HG02759 (cell line): ENCODE data around the gene CLDN19.
"Not testable (repeated sequence)": the region's sequence is repeated elsewhere in the genome, so short reads cannot be mapped to it uniquely, and the experiment has no call there.

ENCODE experiments used
- ATAC-seq: cut with Tn5 transposase; IDR thresholded peaks from one replicate; pipeline ENCODE4 v1.9.1; 2021; ENCODE audit warnings: mild to moderate bottlenecking, moderate library complexity; ENCODE audit not compliant: unreplicated experiment

Gene CLDN19

GRCh38 chr1:42761567-42761966 is 21.5 kb upstream of the CLDN19 start:
- no peak for ATAC-seq

GRCh38 chr1:42759114-42759513 is 19.1 kb upstream of the CLDN19 start:
- ATAC-seq: no peak

- no peak for ATAC-seq
Measured at GRCh38 chr1:42758641-42759040, 18.6 kb upstream of the CLDN19 start.

GRCh38 chr1:42757892-42758275 is 17.8 kb upstream of the CLDN19 start:
- ATAC-seq: no peak

- no peak for ATAC-seq
Measured at GRCh38 chr1:42756956-42757891, 17.2 kb upstream of the CLDN19 start.

GRCh38 chr1:42753070-42753469 is 13.0 kb upstream of the CLDN19 start:
- ATAC-seq: no peak

GRCh38 chr1:42752284-42752683 is 12.2 kb upstream of the CLDN19 start:
- ATAC-seq: no peak

- not testable (repeated sequence) for ATAC-seq
Measured at GRCh38 chr1:42751511-42752070, 11.6 kb upstream of the CLDN19 start.

GRCh38 chr1:42750041-42750440 is 10.0 kb upstream of the CLDN19 start:
- no peak for ATAC-seq

- no peak for ATAC-seq
Measured at GRCh38 chr1:42748461-42749410, 8.7 kb upstream of the CLDN19 start.

GRCh38 chr1:42748021-42748420 is 8.0 kb upstream of the CLDN19 start:
- no peak for ATAC-seq

GRCh38 chr1:42747125-42747524 is 7.1 kb upstream of the CLDN19 start:
- ATAC-seq: no peak

GRCh38 chr1:42746436-42747105 is 6.5 kb upstream of the CLDN19 start:
- ATAC-seq: no peak

- no peak for ATAC-seq
Measured at GRCh38 chr1:42745851-42746250, 5.8 kb upstream of the CLDN19 start.

- ATAC-seq: no peak
Measured at GRCh38 chr1:42744148-42744413, 4.0 kb upstream of the CLDN19 start.

GRCh38 chr1:42743317-42744147 is 3.5 kb upstream of the CLDN19 start:
- ATAC-seq: no peak

GRCh38 chr1:42742617-42743316 is 2.7 kb upstream of the CLDN19 start:
- no peak for ATAC-seq

GRCh38 chr1:42742141-42742540 is 2.1 kb upstream of the CLDN19 start:
- ATAC-seq: no peak

GRCh38 chr1:42741706-42742105 is 1.7 kb upstream of the CLDN19 start:
- ATAC-seq: no peak
